T-helper 2 cell treated with Interferon-gamma antibody and Interleukin-4, amounts not matched to agents 5 μg/mL and 100 μg/mL, for 36 hours (primary cell): ENCODE measurements around the gene USP6.

Experiments used
- DNase-seq: peaks from one replicate; pipeline ENCODE4 v3.0.0; 2021; ENCODE audit warnings: low spot score
- H3K27ac Mint-ChIP-seq: one replicate; pipeline ENCODE4 v1.8.0; 2021; ENCODE audit warnings: mild to moderate bottlenecking, mixed read lengths
- H3K27me3 Mint-ChIP-seq: one replicate; pipeline ENCODE4 v1.8.0; 2021; ENCODE audit warnings: low read depth, mixed read lengths
- H3K36me3 Mint-ChIP-seq: one replicate; pipeline ENCODE4 v1.8.0; 2021; ENCODE audit warnings: low read depth, mixed read lengths
- H3K4me1 Mint-ChIP-seq: one replicate; pipeline ENCODE4 v1.8.0; 2021; ENCODE audit warnings: low read depth, mixed read lengths
- H3K4me3 Mint-ChIP-seq: one replicate; pipeline ENCODE4 v1.8.0; 2022; ENCODE audit warnings: mild to moderate bottlenecking, moderate library complexity, mixed read lengths
- H3K9me3 Mint-ChIP-seq: one replicate; pipeline ENCODE4 v1.8.0; 2021; ENCODE audit warnings: mixed read lengths

The USP6 gene

DNA sequence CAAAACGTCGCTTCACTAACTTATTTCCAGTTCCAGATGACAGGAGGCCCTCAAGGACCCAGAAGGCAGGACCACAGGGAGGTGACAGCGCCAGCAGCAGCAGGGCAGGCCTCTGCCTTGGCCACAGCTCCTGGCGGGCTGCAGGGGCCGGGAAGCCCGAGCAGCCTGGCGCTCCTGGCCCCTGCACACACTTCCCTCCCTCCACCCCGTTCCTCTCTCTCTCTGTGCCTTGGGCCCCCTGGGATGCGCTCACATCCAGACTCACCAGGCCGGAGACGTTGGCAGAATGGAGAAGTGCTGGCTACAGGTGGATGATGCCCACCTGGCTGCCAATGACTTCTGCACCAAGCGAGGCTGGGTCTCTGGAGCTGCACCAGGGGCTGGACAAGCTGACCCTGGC, 63.2 kb downstream of the USP6 start:
- Mint-ChIP-seq H3K36me3 (peaks cover 48% of the 10 kb centered on the region), H3K27me3 (no peaks in the 10 kb centered on the region), H3K4me3 (no peak overlapping the region), H3K27ac (no peak overlapping the region), H3K4me1 (no peaks in the 10 kb centered on the region), H3K9me3 (peaks cover 65% of the 10 kb centered on the region)
- DNase-seq, result no peak

DNA sequence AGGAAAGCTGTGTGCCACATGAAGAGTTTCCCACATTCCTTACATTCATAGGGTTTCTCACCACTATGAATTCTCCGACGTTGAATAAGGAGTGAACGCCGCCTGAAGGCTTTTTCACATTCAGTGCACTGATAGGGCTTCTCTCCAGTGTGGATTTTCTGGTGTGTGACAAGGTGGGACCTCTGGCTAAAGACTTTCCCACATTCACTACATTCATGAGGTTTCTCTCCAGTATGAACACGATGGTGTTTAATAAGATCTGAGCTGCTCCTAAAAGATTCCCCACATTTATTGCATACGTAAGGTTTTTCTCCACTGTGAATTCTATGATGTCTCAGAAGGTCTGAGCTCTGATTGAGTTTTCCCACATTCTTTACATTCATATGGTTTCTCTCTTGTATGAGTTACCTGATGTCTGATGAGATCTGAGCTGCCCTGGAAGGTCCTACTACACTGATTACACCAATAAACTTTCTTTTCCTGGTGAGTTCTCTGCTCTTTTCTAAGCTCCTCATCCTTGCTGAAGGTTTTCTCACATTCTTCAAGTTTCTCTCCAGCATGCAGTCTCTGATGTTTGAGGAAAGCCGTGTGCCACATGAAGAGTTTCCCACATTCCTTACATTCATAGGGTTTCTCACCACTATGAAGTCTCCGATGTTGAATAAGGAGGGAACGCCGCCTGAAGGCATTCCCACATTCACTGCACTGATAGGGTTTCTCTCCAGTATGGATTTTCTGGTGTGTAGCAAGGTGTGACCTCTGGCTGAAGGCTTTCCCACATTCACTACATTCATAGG, 65.9 kb downstream of the USP6 start:
- H3K4me1 Mint-ChIP-seq, result no peaks in the 10 kb centered on the region
- H3K9me3 Mint-ChIP-seq, result peaks cover 73% of the 10 kb centered on the region
- H3K36me3 Mint-ChIP-seq, result peaks cover 49% of the 10 kb centered on the region
- no peak overlapping the region for H3K4me3 Mint-ChIP-seq
- H3K27me3 Mint-ChIP-seq, result no peaks in the 10 kb centered on the region
- H3K27ac Mint-ChIP-seq, result no peak overlapping the region
- DNase-seq, result no peak

DNA sequence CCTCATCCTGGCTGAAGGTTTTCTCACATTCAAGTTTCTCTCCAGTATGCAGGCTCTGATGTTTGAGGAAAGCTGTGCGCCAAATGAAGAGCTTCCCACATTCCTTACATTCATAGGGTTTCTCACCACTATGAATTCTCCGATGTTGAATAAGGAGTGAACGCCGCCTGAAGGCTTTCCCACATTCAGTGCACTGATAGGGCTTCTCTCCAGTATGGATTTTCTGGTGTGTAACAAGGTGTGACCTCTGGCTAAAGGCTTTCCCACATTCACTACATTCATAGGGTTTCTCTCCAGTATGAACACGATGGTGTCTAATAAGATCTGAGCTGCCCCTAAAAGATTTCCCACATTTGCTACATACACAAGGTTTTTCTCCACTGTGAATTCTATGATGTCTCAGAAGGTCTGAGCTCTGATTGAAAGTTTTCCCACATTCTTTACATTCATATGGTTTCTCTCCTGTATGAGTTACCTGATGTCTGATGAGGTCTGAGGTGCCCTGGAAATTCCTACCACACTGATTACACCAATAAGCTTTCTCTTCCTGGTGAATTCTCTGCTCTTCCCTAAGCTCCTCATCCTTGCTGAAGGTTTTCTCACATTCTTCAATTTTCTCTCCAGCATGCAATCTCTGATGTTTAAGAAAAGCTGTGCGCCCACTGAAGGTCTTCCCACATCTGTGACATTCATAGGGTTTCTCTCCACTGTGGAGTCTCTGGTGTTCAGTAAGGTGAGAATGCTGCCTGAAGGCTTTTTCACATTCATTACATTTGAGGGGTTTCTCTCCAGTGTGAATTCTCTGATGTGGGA, 67.0 kb downstream of the USP6 start:
- Mint-ChIP-seq H3K9me3 (peaks cover 74% of the 10 kb centered on the region), H3K27me3 (no peaks in the 10 kb centered on the region), H3K27ac (no peak overlapping the region), H3K4me3 (no peak overlapping the region), H3K36me3 (peaks cover 58% of the 10 kb centered on the region), H3K4me1 (no peaks in the 10 kb centered on the region)
- DNase-seq, result no peak

DNA sequence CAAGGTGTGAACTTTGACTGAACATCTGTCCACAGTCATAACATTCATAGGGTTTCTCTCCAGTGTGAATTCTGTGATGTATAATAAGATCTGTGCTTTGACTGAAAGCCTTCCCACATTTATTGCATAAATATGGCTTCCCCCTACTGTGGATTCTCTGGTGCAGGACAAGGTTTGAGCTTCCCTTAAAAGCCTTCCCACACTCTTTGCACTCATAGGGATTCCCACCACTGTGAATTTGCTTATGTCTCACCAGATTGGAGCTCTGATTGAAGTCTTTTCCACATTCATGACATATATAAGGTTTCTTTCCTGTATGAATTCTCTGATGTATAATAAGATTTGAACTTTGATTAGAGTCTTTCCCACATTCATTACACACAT, 67.6 kb downstream of the USP6 start:
- no peaks in the 10 kb centered on the region for H3K27me3 Mint-ChIP-seq
- H3K4me3 Mint-ChIP-seq, result no peak overlapping the region
- peaks cover 77% of the 10 kb centered on the region for H3K9me3 Mint-ChIP-seq
- no peaks in the 10 kb centered on the region for H3K4me1 Mint-ChIP-seq
- DNase-seq, result no peak
- peaks cover 64% of the 10 kb centered on the region for H3K36me3 Mint-ChIP-seq
- H3K27ac Mint-ChIP-seq, result no peak overlapping the region

DNA sequence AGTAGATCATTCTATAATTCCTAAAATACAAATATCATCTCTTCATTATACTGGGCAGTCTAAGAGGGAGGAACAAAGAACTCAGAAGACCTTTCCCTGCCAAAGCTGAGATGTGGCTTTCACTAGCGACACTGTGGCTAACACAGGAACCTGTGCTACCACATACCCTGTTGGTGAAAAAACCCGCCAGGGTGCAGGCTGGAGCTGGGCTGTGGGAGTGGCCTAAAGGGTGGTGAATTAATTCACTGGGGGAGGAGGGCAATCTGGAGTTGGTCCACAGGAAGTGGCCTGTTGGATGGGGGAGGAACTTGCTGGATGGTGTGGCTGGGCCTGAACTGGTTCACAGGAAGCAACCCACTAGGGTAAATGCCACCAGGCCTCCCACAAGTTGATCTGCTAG, 68.5 kb downstream of the USP6 start:
- no peak overlapping the region for H3K4me3 Mint-ChIP-seq
- no peak overlapping the region for H3K27ac Mint-ChIP-seq
- DNase-seq, result no peak
- H3K27me3 Mint-ChIP-seq, result no peaks in the 10 kb centered on the region
- H3K4me1 Mint-ChIP-seq, result no peaks in the 10 kb centered on the region
- H3K36me3 Mint-ChIP-seq, result peaks cover 68% of the 10 kb centered on the region
- peaks cover 74% of the 10 kb centered on the region for H3K9me3 Mint-ChIP-seq

DNA sequence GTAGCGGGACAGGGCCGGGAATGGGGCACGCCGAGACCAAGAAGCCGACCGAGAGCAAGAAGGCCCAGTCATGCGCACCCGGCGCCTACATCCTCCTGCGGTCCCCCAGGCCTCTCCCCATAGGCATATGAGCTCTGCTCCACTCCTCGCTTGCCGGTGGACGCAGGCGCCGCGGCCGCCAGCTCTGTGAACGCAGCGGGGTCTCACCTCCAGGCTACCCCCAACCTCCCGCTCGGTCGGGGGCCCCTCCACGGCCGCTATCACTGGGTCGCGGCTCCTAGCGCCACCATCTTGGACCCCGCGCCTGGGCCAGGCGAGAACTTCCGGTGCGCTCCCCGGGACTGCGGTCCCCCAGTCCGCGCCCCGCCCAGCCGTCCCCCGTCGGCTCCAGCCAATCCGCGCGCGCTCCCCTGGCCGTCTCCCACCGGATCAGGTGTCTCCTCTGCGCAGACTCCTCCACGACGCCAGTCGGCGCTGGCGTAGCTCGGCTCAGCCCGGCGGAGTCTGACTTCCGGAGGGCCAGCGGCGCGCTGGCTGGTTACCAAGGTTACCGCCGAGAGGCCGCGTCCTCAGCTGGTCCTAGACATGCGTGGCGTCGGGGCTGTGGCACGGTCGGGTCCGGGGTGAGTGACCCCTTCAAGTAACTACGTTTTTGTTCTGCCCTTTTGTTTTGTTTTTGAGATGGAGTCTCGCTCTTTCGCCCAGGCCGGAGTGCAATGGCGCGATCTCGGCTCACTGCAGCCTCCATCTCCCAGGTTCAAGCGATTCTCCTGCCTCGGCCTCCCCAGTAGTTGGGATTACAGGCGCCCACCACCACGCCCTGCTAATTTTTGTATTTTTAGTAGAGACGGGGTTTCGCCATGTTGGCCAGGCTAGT, 75.9 kb downstream of the USP6 start, which contains the start of gene ZNF594:
TSS of gene ZNF594 (minus strand) at position 328 of the 877 bp plus-strand sequence. CDS start 7,612 bp downstream, outside the sequence.
- H3K4me1 Mint-ChIP-seq, result peaks cover 21% of the 10 kb centered on the region
- H3K27me3 Mint-ChIP-seq, result no peaks in the 10 kb centered on the region
- peak within 1 kb of the TSS; percentile 93 for H3K4me3 Mint-ChIP-seq
- peaks cover 39% of the 10 kb centered on the region for H3K9me3 Mint-ChIP-seq
- peak within 1 kb of the TSS; percentile 87 for H3K27ac Mint-ChIP-seq
- peaks cover 41% of the 10 kb centered on the region for H3K36me3 Mint-ChIP-seq
- DNase-seq, result peak; percentile 97

DNA sequence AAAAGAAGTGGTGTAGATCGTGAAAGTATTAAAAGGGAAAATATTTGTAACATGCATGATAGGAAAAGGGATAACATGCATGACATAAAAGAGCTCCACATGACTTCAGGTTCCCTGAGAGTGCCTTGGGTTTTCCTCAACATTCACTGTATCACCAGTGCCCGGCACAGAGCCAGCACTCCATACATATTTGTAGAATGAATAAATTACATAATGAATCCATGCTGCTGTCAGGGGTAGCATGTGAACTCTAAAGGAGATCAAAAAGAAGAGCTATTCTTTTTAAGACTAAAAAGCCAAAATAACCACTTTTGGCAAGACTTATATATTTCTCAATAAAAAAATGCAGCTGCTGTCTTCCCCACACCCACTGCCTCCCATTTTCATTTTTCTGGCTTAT, 78.5 kb downstream of the USP6 start:
- DNase-seq, result no peak
- Mint-ChIP-seq H3K27me3 (no peaks in the 10 kb centered on the region), H3K4me1 (peaks cover 21% of the 10 kb centered on the region), H3K4me3 (no peak overlapping the region), H3K9me3 (peaks cover 24% of the 10 kb centered on the region), H3K27ac (no peak overlapping the region), H3K36me3 (peaks cover 21% of the 10 kb centered on the region)

DNA sequence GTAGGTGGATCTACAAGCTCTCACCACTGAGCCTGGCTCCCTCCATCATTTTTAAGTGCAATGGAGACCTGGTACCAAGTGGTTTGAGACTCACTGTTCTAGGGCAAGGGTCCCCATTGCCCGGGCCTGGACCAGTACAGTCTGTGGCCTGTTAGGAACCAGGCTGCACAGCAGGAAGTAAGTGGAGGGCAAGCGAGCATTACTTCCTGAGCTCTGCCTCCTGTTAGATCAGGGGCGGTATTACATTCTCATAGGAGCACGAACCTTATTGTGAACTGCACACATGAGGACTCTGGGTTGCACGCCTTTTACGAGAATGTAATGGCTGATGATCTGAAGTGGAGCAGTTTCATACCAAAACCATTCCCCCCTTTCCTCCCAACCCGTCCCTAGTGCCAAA, 82.6 kb downstream of the USP6 start:
- Mint-ChIP-seq H3K27ac (no peak overlapping the region), H3K36me3 (no peaks in the 10 kb centered on the region), H3K9me3 (no peaks in the 10 kb centered on the region), H3K4me1 (no peaks in the 10 kb centered on the region), H3K27me3 (no peaks in the 10 kb centered on the region), H3K4me3 (no peak overlapping the region)
- no peak for DNase-seq

DNA sequence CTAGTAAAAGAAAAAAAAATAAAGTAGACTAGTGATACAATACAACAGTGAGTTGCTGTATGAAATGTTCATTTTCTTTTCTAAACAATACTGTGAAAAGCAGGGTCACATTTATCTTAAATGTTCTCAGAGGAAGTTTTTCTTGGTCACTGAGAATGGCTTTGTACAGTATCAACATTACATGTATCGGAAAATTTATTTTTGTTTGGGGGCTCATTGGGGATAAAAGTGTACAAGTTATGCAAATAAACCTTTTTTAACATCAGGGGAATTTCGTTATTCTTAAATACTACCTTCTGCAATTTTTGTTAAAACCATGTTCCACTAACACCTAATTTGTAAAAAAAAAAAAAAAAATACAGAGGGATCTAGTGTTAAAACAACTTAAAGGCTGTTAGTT, 84.5 kb downstream of the USP6 start:
- no peak overlapping the region for H3K27ac Mint-ChIP-seq
- H3K4me1 Mint-ChIP-seq, result no peaks in the 10 kb centered on the region
- no peak for DNase-seq
- no peaks in the 10 kb centered on the region for H3K36me3 Mint-ChIP-seq
- H3K27me3 Mint-ChIP-seq, result no peaks in the 10 kb centered on the region
- H3K9me3 Mint-ChIP-seq, result no peaks in the 10 kb centered on the region
- no peak overlapping the region for H3K4me3 Mint-ChIP-seq

DNA sequence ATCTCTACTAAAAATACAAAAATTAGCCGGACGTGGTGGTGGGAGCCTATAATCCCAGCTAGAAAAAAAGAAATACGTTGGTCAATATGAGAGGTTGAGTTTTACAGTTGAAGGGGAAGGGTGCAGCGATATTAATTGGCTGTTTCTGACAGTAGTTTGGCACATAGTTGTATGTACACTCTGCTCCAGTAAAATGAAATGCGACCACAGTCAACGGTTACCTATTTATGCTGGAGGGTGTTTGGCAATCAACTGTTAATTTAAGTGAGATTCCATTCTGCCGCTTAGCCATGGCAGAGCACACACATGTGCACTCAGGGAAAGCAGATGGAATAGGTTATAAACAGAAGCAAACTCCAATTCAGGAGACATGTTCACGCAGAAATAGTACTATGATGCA, 85.2 kb downstream of the USP6 start:
- no peak for DNase-seq
- Mint-ChIP-seq H3K4me1 (no peaks in the 10 kb centered on the region), H3K36me3 (no peaks in the 10 kb centered on the region), H3K27ac (no peak overlapping the region), H3K4me3 (no peak overlapping the region), H3K9me3 (no peaks in the 10 kb centered on the region), H3K27me3 (no peaks in the 10 kb centered on the region)

DNA sequence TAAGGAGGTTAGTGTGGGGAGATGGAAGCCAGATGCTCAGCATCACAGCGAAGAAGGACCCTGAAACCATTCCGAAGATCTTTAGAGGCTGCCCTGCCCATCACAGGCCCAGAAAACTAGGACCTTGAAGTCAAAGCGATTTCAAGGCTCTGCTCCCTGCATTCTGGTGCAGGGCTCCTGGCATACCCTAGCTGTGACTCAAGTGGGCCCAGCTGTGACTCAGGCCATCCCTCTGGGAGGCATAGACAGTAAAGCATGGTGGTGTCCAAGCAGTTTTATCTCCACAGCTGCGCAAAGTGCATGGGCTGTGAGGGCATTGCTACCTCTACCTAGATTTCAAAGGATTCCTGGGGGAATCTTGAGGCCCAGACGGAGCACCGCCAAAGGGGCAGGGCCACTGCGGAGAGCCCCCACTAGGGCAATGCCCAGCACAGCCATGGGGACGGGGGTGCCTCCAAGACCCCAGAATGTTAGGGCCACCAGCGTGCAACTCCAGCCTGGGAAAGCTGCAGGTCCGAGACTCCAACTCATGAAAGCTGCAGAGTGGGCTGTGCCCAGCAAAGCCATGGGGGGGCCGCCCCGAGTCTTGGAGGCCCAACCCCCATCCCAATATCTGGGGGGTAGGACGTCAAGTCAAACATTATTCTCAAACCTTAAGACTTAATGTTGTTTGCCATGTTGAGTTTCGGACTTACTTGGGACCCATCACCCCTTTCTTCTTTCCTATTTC, 87.5 kb downstream of the USP6 start:
- no peaks in the 10 kb centered on the region for H3K36me3 Mint-ChIP-seq
- no peak for DNase-seq
- no peaks in the 10 kb centered on the region for H3K9me3 Mint-ChIP-seq
- no peaks in the 10 kb centered on the region for H3K27me3 Mint-ChIP-seq
- no peak overlapping the region for H3K4me3 Mint-ChIP-seq
- no peaks in the 10 kb centered on the region for H3K4me1 Mint-ChIP-seq
- H3K27ac Mint-ChIP-seq, result no peak overlapping the region

DNA sequence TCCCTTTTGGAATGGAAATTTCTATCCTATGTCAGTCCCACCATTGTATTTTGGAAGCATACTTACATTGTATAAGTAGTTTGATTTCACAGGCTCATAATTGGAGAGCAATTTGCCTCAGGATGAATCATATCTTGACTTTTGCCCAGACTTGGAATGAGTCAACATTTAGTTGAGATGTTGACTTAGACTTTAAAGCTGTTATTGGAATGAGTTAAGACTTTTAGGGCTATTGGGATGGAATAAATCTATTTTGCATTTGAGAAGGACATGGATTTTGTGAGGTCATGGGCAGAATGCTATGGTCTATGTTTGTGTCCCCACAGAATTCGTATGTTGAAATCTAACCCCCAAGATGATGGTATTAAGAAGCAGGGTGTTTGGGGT, 88.1 kb downstream of the USP6 start:
- H3K36me3 Mint-ChIP-seq, result no peaks in the 10 kb centered on the region
- H3K9me3 Mint-ChIP-seq, result no peaks in the 10 kb centered on the region
- no peak overlapping the region for H3K27ac Mint-ChIP-seq
- no peak for DNase-seq
- H3K4me3 Mint-ChIP-seq, result no peak overlapping the region
- H3K4me1 Mint-ChIP-seq, result no peaks in the 10 kb centered on the region
- H3K27me3 Mint-ChIP-seq, result no peaks in the 10 kb centered on the region

DNA sequence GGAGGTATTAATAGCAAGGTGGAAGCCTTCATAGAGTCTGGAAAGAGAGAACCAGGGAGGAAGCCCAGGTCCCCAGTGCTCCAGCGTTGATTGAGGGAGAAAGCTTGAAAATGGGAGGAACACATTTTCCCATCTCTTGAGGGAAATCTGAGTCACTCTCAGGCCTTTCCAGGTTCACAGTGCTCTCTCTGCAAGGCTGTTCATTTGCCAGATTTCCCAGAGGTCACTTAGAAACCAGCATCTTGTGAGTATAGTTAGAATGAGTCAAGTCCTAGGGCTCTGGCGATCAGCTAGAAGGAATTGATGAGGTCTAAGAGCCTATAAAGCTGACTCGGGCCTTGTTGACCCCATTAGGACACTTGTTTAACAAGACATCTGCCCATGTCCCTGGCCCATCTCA, 93.6 kb downstream of the USP6 start:
- no peaks in the 10 kb centered on the region for H3K4me1 Mint-ChIP-seq
- H3K27ac Mint-ChIP-seq, result no peak overlapping the region
- H3K27me3 Mint-ChIP-seq, result no peaks in the 10 kb centered on the region
- H3K36me3 Mint-ChIP-seq, result no peaks in the 10 kb centered on the region
- no peaks in the 10 kb centered on the region for H3K9me3 Mint-ChIP-seq
- no peak overlapping the region for H3K4me3 Mint-ChIP-seq
- DNase-seq, result no peak
